Loucy (cell line): ENCODE data around the gene CAPNS2.

ENCODE experiments used
- H2AFZ ChIP-seq: fragments of 200-600 bp; sonication (generic); 2 replicates; pipeline ENCODE4 v1.6.0; 2016; ENCODE audit warnings: antibody characterized with exemption, mild to moderate bottlenecking, low read length, moderate library complexity
- H3F3A ChIP-seq: fragments of 200-600 bp; 2 replicates; pipeline ENCODE4 v1.6.0; 2016; ENCODE audit warnings: antibody characterized with exemption, low read depth, mild to moderate bottlenecking
- H3K27me3 ChIP-seq: fragments of 200-600 bp; sonication (generic); 2 replicates; pipeline ENCODE4 v1.6.1; 2014; ENCODE audit warnings: low read length, mild to moderate bottlenecking; ENCODE audit not compliant: insufficient read depth, poor library complexity, severe bottlenecking
- H3K36me3 ChIP-seq: fragments of 200-600 bp; sonication (generic); 2 replicates; pipeline ENCODE4 v1.6.1; 2016; ENCODE audit warnings: low read length; ENCODE audit not compliant: insufficient read depth
- H3K4me1 ChIP-seq: fragments of 200-600 bp; sonication (generic); 2 replicates; pipeline ENCODE4 v1.5.1; 2014; ENCODE audit warnings: low read length, mild to moderate bottlenecking; ENCODE audit not compliant: insufficient read depth, poor library complexity, severe bottlenecking
- H3K4me2 ChIP-seq: fragments of 200-600 bp; sonication (generic); 2 replicates; pipeline ENCODE4 v1.6.0; 2014; ENCODE audit warnings: antibody characterized with exemption, low read length, low read depth, mild to moderate bottlenecking; ENCODE audit not compliant: poor library complexity, severe bottlenecking
- H3K4me3 ChIP-seq: fragments of 200-600 bp; sonication (generic); 2 replicates; pipeline ENCODE4 v1.5.1; 2014; ENCODE audit warnings: low read length, mild to moderate bottlenecking, mixed read lengths; ENCODE audit not compliant: poor library complexity, severe bottlenecking
- H3K79me2 ChIP-seq: fragments of 200-600 bp; sonication (generic); 2 replicates; pipeline ENCODE4 v1.6.1; 2014; ENCODE audit warnings: low read length; ENCODE audit not compliant: insufficient read depth
- H3K9ac ChIP-seq: fragments of 200-600 bp; sonication (generic); 2 replicates; pipeline ENCODE4 v1.6.0; 2014; ENCODE audit warnings: mild to moderate bottlenecking, low read depth, low read length, moderate library complexity; ENCODE audit not compliant: poor library complexity, severe bottlenecking
- H3K9me2 ChIP-seq: fragments of 200-600 bp; sonication (generic); replicated peaks from 2 replicates; pipeline ENCODE4 v1.6.1; 2016; ENCODE audit warnings: low read depth, low read length, mixed read lengths
- H3K9me3 ChIP-seq: fragments of 200-600 bp; sonication (generic); 2 replicates; pipeline ENCODE4 v1.6.1; 2014; ENCODE audit warnings: mild to moderate bottlenecking, antibody characterized with exemption, low read length, low read depth; ENCODE audit not compliant: insufficient read depth
- H4K20me1 ChIP-seq: fragments of 200-600 bp; sonication (generic); 2 replicates; pipeline ENCODE4 v1.6.0; 2014; ENCODE audit warnings: antibody characterized with exemption, low read length, mild to moderate bottlenecking; ENCODE audit not compliant: insufficient read depth, poor library complexity, severe bottlenecking
- CTCF ChIP-seq: fragments of 200-600 bp; sonication (generic); conservative IDR thresholded peaks from 2 replicates; pipeline ENCODE4 v1.5.1; 2014; ENCODE audit warnings: mild to moderate bottlenecking, antibody characterized with exemption, low read length
- EZH2phosphoT487 ChIP-seq: fragments of 200-600 bp; IDR thresholded peaks from 2 replicates; pipeline ENCODE4 v1.6.1; 2018; ENCODE audit warnings: antibody characterized with exemption, mild to moderate bottlenecking, moderate library complexity, borderline replicate concordance

Gene CAPNS2

DNA sequence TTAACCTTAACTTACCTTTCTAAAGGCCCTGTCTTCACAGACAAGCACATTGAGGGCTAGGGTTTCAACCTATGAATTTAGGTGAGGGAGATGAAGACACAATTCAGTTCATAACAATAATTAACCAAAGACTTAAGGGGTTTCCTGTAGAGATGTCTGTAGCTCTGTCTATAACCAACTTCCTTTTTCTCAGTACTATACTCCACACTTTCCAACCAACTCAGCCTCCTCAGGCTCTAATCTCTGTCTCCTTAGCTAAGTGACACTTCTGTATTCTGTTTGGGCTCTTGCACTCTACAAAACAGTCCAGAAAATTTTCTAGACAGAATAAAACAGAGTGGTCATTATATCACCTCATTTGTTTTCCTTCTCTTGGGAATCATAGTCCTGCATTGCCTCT, 25.8 kb downstream of the CAPNS2 start:
- H3K27me3 ChIP-seq, result no peaks in the 10 kb centered on the region

GRCh38 chr16:55597928-55598327, 31.4 kb downstream of the CAPNS2 start:
- Histone ChIP-seq H3F3A (no peaks in the 10 kb centered on the region), H3K27me3 (no peaks in the 10 kb centered on the region), H3K9ac (no peak overlapping the region), H3K9me3 (no peaks in the 10 kb centered on the region), H3K79me2 (no peaks in the 10 kb centered on the region), H4K20me1 (no peaks in the 10 kb centered on the region), H2AFZ (no peak overlapping the region), H3K4me2 (peak overlapping the region; percentile 22), H3K36me3 (no peaks in the 10 kb centered on the region), H3K4me3 (no peak overlapping the region), H3K4me1 (peaks cover 10% of the 10 kb centered on the region), H3K9me2 (no peaks in the 10 kb centered on the region)
- TF ChIP-seq EZH2phosphoT487 (no peak), CTCF (no peak)

More for the DNA sequence above, 25.8 kb downstream of the CAPNS2 start:
- no peak overlapping the region for H3K9ac ChIP-seq
- no peaks in the 10 kb centered on the region for H3K79me2 ChIP-seq
- H2AFZ ChIP-seq, result no peak overlapping the region
- H3F3A ChIP-seq, result no peaks in the 10 kb centered on the region
- H4K20me1 ChIP-seq, result no peaks in the 10 kb centered on the region
- no peaks in the 10 kb centered on the region for H3K9me2 ChIP-seq
- H3K4me1 ChIP-seq, result peaks cover under 1% of the 10 kb centered on the region
- H3K9me3 ChIP-seq, result no peaks in the 10 kb centered on the region
- no peaks in the 10 kb centered on the region for H3K36me3 ChIP-seq
- no peak for TF ChIP-seq EZH2phosphoT487
- no peak for TF ChIP-seq CTCF
- no peak overlapping the region for H3K4me2 ChIP-seq
- no peak overlapping the region for H3K4me3 ChIP-seq

DNA sequence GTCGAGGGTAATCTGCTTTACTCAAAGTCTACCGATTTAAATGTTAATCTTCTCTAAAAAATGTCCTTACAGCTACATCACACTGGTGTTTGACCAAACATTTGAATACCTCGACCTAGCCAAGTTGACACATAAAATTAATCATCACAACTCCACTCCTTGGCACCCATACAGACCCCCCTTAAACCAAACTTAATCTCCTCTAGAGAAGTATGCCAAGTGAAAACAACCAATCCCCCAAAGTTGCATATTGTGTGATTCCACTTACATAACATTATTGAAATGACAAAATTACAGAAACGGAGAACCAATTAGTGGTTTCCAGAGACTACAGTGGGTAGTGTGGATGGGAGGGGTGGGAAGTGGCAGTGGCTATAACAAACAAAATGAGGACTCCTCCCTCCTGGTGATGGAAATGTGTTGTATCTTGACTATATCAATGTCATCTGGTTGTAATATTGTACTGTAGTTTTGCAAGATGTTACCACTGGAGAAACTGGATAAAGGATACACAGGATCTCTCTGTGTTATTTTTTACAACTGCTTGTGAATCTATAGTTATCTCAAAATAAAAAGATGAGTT, 39.4 kb downstream of the CAPNS2 start:
- H3K4me2 ChIP-seq, result no peak overlapping the region
- no peaks in the 10 kb centered on the region for H4K20me1 ChIP-seq
- H3K9me3 ChIP-seq, result no peaks in the 10 kb centered on the region
- H3K9ac ChIP-seq, result no peak overlapping the region
- no peaks in the 10 kb centered on the region for H3K36me3 ChIP-seq
- H3K4me3 ChIP-seq, result no peak overlapping the region
- no peak for TF ChIP-seq EZH2phosphoT487
- no peak for TF ChIP-seq CTCF
- H3K4me1 ChIP-seq, result no peaks in the 10 kb centered on the region
- no peaks in the 10 kb centered on the region for H3K9me2 ChIP-seq
- no peaks in the 10 kb centered on the region for H3K79me2 ChIP-seq
- H3F3A ChIP-seq, result no peaks in the 10 kb centered on the region
- H3K27me3 ChIP-seq, result no peaks in the 10 kb centered on the region
- H2AFZ ChIP-seq, result no peak overlapping the region
